Measurements from ENCODE around the gene LHFPL2.

LHFPL2 gene

DNA sequence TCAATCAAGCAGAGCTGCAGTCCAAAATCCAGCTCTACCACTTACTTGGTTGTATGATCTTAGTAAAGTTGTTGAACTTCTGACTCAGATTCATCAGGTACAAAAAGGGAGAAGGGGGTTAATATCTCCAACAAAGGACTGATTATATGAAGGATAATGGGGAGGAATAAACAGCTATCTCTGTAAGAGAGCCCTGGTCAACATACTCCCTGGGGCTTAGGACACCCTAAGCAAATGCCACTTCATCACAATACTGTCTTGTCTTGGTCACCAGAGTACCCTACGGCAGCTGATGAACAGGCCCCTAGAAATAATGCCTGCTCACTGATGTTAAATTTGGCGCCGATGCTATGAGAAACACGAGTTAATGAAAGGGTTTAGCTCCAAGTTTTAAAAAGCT, 34.8 kb downstream of the LHFPL2 start:
- DNase-seq = no peak

DNA sequence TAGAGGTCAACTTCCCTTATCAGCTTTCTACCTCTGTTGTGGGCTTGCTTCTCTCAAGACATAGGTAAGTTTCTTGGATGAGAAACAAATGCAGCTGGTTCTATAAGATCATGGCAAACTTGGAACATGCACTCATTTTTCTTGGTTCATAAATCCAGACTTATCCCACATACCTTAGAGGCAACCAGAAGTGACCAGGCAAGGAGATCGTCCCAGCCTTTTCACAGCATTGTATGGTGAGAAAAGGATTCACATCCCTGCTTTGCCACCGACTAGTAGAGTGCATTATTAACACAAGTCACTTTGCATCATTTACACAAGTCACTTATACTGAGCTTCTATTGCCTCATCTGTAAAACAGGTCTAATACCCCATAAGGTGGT, 35.4 kb downstream of the LHFPL2 start:
- DNase-seq = no peak

- DNase-seq = no peak
Observed at GRCh38 chr5:78612227-78613150, 36.1 kb downstream of the LHFPL2 start.

DNA sequence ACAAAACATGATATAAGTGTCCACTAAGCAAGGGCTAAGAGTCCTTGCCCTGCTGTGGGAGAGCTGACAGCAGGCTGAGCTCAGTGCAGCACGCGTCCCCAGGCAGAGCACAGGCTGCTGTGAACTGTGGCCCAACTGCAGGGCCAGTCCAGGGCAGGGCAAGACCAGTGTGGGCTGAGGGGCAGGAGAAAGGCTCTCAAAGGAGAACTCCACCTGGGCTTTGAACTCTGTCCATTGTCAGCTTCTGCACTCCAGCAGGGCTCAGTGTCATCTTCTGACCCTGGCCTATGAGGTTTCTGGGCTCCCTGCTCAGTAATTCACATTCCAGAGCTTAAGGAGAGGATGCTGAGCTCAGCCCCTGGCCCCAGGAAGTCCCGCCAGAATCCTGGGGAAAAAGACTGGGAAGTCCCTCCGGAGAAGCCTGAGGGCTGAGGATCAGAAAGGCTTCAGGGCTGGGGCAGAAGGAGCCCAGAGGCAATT, 37.4 kb downstream of the LHFPL2 start:
- DNase-seq = no peak

DNA sequence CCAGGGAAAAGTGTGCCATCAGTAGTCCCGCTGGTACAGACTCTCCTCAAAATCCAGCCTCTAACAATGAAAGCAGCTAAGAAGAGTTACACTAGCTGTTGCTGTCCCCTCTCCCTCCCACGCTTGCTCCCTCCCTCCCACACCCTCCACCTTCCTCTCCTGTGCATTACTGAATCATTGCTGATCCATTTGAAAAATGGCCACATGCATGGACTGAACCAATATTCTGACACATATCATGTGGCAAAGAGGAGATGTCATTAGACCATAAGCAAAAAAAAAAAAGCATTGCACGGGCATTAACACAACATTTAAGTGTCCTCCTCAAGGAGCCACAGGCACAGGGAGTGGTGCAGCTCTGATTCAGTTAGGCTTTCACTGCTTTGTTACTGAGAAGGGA, 37.9 kb downstream of the LHFPL2 start:
- no peak for DNase-seq

DNA sequence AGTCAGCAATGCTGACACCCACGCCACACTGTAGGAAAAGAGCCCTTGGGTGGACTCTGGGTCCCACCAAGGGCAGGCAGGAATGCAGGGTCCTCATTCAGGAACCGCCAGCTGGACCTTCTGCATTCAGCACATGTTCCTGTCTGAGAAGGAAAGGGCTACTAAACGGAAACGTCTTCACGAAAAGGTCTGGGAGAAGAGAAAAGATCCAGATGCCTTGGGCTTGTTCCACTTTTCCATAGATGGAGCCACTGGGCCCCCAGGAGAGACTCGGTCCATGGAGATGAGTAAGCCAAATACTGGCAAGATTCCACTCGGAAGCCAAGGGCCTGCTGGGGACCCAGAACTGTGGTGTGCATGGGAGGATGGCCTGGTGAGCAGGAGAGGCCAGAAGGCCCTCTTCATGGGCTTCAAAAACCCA, 38.4 kb downstream of the LHFPL2 start:
- no peak for DNase-seq

DNA sequence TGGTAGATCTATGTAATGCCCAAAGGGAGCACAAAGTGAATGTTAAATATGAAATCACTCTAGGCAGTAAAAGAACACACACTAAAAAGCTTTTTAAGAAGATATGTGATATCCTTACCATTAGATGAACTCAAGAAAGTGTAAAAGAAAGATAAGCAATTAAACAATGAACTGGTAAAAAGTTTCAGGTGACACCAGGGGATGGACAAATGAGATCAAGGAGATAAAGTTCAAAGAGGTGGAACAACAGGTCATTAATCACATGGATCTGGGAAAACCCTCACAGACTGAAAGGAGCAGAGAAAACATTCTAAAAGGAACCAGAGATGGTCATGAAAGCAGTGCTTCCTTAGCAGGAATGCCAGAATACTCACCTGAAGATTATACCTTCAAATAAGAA, 40.7 kb downstream of the LHFPL2 start:
- DNase-seq = no peak

GRCh38 chr5:78606241-78606640, 42.3 kb downstream of the LHFPL2 start:
- DNase-seq = no peak

DNA sequence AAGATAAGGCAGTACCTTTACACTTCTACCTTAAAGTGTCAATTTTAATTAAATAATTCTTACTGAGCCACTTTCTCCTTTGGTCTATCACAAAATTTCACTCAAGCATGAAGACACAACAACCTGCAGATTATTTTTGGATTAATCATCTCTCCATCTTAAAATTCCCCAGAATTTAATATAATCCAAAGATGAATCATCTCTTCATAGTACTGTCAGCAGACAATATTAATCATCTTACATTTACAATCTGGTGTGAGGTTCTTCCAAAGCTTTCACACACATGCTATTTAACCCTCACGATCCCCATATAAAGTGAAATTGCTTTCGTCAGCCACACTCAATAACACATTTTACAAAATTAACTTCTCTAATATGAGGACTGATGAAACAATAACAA, 43.0 kb downstream of the LHFPL2 start:
- DNase-seq = no peak

GRCh38 chr5:78604689-78605285, 43.8 kb downstream of the LHFPL2 start:
- DNase-seq = no peak

DNA sequence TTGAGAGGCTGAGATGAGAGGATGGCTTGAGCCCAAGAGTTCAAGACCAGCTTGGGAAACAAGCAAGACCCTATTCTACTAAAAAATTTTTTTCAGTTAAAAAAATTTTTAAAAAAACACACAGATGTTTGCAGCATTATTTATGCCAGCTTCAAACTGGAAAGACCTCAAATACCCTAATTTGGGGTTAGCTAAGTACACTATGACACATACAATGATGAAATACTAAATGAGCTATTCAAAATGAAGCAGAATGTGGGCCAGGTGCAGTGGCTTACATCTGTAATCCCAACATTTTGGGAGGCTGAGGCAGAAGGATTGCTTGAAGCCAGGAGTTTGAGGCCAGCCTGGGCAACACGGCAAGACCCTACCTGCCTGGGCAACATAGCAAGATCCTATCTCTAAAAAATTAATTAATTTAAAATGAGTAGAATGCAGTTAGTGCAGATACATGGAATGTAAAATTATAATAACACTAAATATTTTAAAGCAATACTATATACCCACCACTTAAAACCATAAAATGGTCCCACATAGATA, 44.9 kb downstream of the LHFPL2 start:
- no peak for DNase-seq

DNA sequence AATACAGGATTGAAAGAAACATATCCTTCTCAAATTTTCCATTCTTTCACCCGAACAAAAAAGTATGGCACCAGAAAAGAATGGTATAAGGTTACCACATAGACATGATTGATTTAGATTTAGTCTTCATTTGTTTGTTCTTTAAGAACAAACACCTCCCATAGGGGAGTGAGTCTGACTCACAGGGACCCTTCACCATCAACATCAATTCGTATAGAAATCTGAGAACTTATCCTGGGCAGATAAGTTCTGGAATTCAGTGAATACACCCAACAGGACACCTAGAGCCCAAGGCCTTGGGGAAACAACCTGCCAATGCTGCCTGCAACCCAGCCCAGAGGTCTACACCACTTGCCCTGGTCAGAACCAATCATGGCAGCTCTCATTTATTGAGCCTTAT, 46.2 kb downstream of the LHFPL2 start:
- no peak for DNase-seq

DNA sequence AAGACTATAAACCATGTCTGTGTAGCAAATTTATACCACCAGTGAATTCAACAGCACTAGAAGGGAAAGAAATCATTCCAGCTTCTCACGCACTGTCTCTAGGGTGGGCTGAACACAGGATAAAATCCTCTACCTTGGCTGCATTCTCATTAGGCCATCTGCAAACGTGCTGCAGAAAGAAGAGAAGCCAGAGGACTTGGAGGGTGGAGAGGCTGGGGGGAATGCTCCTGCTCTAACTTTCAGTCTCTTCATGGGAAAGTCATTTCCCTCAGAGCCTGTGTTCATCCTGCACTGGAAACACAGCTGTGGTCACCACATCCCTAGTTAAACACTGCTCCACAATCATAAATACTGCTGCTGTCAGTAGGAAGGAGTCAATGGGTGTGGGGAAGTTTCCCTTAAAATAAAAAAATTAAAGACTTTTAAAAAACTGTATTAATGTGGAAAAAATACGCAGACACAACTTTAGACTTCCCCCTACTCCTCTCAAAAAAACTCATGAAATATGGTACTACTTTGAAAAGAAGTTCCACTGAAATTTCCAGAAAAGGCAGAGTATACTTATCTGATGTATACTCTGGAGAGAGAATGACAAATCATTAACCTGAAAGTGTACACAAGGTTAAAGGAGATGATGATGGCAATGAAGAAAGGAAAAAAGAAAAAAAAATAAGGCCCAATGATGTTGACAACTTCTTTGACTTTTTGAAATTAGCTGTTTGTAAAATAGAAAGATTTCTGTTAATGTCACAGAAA, 46.8 kb downstream of the LHFPL2 start:
- DNase-seq = no peak

DNA sequence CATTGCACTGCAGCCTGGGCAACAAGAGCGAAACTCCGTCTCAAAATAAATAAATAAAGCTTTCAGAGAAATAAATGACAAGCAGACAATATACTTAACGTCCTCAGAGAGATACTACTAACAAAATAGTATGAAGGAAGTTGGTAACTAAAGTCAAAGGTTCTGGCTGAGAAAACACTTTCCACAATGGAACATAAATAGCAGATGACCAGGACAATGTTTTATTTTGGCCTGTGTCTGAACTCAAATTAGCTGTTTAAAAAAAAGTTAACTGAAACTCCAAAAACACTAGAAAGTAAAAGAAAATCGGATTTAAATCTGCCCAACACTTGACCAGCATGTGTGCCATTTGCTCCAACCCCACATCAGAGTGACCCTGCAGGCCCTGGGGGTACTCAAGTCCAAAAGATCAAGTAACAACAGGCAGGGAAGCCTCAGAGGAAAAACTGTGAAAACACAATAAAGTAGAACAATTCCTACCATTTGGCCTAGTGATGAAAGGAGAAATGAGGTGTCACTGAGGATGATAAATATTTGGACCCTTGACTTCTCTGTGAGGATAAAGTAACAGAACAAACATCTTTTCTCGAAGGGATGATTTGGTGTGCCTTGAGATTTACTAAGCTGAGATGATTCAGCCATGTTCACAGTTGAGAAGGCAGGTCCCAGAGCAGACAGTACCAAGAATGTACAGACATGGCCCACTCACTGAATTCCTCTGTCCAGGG, 47.7 kb downstream of the LHFPL2 start:
- no peak for DNase-seq

DNA sequence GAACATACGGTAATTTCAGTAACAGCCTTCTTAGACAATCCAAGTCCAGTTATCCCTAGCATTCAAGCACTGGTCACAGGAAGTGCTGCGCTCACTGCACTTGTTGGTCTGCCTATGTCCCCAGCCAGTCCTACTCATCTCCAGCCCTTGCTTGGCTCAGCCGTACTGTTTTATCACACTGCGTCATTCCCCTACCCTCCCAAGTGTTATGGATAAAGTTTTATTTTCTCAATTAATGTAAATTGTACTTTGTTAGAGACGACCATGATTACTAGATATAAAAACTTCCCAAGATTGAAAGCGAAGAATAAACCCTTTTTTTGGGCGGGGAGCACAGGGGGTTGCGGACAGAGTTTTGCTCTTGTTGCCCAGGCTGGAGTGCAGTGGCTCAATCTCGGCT, 49.6 kb downstream of the LHFPL2 start:
- DNase-seq = no peak

GRCh38 chr5:78597974-78598371, 50.6 kb downstream of the LHFPL2 start:
- no peak for DNase-seq

DNA sequence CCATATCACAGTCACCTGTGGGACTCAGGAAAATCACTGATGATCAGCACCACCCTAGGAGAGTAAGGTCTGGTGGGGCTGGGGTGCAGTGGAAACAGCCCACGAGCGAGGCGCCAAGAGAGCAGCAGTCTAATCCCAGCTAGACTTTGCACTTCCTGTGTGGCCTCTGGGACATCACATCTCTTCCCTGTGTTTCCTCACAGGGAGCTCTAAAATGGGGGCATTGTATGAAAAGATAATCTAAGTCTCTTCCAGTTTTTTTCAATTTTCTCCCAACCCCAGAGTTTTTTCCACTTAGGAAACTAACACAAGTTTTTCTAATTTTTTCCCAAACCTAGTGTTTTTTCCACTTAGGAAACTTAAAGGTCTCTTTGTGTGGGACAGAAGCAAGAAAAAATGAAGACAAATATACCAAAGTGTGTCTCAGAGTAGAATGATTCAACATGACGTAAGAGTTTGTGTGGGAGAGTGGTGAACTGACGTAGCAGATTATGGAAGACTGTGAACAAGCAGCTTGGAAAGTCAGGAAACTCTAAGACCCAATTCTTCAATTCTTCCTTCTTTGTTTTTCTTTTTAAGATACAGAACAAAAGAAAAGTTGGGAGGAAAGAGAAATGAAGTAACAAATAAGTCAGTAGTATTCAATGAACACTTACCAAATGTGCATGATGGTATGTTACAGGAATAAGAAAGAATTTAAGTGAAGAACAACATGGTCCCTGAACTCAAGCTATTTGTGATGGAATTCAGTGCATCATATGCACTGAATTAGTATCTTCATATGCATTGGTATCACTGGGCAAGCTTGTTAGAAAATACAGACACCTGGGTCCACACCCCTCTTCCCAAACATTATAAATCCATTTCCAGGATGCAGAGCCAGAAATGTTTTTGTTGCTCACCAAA, 51.3 kb downstream of the LHFPL2 start:
- no peak for DNase-seq

GRCh38 chr5:78595458-78595921, 53.1 kb downstream of the LHFPL2 start:
- no peak for DNase-seq

DNA sequence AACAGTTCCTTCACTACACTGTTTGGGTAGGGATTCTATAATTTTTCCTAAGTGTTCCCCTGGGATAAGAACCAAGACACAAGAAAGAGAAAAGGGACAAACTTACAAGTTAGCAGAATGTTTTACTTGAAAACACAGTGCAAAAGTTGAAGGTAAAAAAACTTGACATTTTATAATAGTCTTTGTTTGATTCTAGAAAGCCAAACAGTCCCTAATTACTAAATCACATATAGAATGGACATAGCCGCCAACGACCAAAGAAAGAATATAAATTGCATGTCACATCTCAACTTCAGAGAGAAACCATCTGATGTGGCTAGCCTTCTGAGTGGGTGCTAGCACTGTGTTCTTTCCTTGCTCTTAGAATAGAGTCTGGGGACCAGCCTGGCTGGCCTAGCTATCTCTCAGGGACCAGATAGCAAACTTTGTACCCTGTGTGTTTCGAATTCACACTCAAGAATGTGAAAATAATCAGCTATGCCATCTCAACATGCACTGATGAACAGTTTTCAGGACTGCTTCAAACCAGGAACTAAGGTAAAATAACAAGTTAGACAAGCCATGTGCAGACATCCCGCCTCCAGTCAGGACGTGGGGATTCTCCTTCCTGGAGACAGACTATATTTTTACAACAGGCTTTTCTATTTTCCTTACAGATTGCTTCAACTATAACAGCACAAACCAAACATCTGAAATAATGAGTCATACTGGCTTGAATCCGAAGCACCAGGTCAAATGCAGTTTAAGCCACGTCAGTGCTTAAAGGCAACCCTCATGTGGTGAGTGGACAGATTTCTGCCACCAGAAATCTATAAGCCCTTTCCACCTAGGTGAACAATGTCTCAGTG, 53.7 kb downstream of the LHFPL2 start:
- no peak for DNase-seq

- no peak for DNase-seq
Observed at GRCh38 chr5:78594021-78594420, 54.6 kb downstream of the LHFPL2 start.

All from central memory CD4-positive, alpha-beta T cell (primary cell).